Measurements from ENCODE around the gene EHD4.

DNA sequence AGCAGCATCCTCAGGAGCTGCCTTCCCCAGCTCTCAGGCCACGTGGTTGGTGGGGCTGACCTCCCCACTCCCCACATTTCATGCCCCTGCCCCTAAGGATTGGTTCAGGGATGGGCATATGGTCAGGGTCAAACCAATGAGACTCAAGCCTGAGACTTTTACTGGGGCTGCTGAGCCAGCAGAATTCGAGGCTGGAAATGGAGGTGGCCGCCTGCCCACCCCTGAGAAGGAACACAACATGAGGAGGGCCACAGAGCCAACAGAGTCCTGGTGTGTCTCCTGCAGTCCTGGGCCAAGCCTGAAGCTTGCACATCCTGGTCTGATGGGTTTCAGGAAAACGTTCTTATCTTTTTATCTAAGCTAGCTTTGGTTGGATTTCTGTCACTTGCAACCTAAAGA lies 5.9 kb downstream of the EHD4 start:
- TF ChIP-seq, protein P1, sequence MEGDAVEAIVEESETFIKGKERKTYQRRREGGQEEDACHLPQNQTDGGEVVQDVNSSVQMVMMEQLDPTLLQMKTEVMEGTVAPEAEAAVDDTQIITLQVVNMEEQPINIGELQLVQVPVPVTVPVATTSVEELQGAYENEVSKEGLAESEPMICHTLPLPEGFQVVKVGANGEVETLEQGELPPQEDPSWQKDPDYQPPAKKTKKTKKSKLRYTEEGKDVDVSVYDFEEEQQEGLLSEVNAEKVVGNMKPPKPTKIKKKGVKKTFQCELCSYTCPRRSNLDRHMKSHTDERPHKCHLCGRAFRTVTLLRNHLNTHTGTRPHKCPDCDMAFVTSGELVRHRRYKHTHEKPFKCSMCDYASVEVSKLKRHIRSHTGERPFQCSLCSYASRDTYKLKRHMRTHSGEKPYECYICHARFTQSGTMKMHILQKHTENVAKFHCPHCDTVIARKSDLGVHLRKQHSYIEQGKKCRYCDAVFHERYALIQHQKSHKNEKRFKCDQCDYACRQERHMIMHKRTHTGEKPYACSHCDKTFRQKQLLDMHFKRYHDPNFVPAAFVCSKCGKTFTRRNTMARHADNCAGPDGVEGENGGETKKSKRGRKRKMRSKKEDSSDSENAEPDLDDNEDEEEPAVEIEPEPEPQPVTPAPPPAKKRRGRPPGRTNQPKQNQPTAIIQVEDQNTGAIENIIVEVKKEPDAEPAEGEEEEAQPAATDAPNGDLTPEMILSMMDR (IDR thresholded peaks at IDR 0.05; ENCODE audit: low read length): no peak
- TF ChIP-seq EZH2 (optimal IDR thresholded peaks at IDR 0.05; ENCODE audit: low read depth, low read length) (no peak), EZH2phosphoT487 (IDR thresholded peaks at IDR 0.05; ENCODE audit: low read length) (no peak)

Measured in MM.1S (cell line).